ENCODE data around the gene DUSP18.

- TF ChIP-seq POLR2A (IDR thresholded peaks at IDR 0.05; ENCODE audit: low read length) (no peak), GATA1 (IDR thresholded peaks at IDR 0.05; ENCODE audit: low read depth, low read length) (no peak)
Observed at GRCh38 chr22:30640839-30641430, 26.7 kb downstream of the DUSP18 start.
